HepG2 (cell line): ENCODE measurements around the gene TP63. TPM values are rescaled to one million over a fixed set of nuclear protein-coding genes. Genes with fewer than 3 reads are reported as not detected.

Experiments
- ATAC-seq: fragments of 200-7000 bp; cut with Tn5 transposase; 3 replicates; pipeline ENCODE4 v1.9.1; 2020; ENCODE audit warnings: mild to moderate bottlenecking, moderate library complexity
- BruUV-seq: library from RNA; stranded (reverse); fragments of 400-500 nt; replicated peaks from 2 replicates; lab custom pipeline; 2021; lab: Mats Ljungman, UMichigan
- CTCF ChIA-PET: fragments of 300-600 bp; formaldehyde crosslinking; extraction: SDS; loops from one replicate; lab custom pipeline; 2021; ENCODE audit warnings: low total read pairs, inconsistent platforms, low intra/inter-chr PET ratio; lab: Yijun Ruan, JAX
- POLR2A ChIA-PET: fragments of 350-600 bp; sonication (Branson Sonifier 250); formaldehyde crosslinking; loops from one replicate; lab custom pipeline; 2020; ENCODE audit warnings: antibody characterized with exemption, inconsistent platforms; lab: Yijun Ruan, JAX
- DNase-seq: peaks from one replicate; pipeline ENCODE4 v3.0.0-alpha.2; 2015; ENCODE audit warnings: low spot score
- FAIRE-seq: peaks from 3 replicates; lab custom pipeline; 2011; peaks lifted over from hg19 to GRCh38; lab: Jason Lieb, UNC
- H2AFZ ChIP-seq: one replicate; pipeline ENCODE4 v1.6.1; 2011; ENCODE audit warnings: low read length, inconsistent platforms
- H3K27ac ChIP-seq: fragments of 300-600 bp; 3 replicates; pipeline ENCODE4 v1.8.0; 2011; ENCODE audit warnings: mixed run types, mild to moderate bottlenecking, mixed read lengths, low read length, inconsistent platforms; ENCODE audit not compliant: insufficient read depth; ENCODE audit errors: extremely low read length
- H3K27me3 ChIP-seq, 2 experiments: fragments of 200-600 bp in 1 of 2; 2 replicates in 1 of 2; 3 replicates in 1 of 2; pipeline versions ENCODE4 v1.6.0 to v1.8.0; 2011; ENCODE audit warnings: low read length in 2 of 2, mild to moderate bottlenecking in 2 of 2, moderate library complexity in 2 of 2, inconsistent platforms in 1 of 2; ENCODE audit not compliant: insufficient read depth in 2 of 2, control insufficient read depth in 1 of 2
- H3K36me3 ChIP-seq, 2 experiments: fragments of 200-600 bp in 1 of 2; replicated peaks in 1 of 2; 2 replicates in 1 of 2; 3 replicates in 1 of 2; pipeline versions ENCODE4 v1.5.1 to v1.8.0; 2011; ENCODE audit warnings: low read length in 2 of 2, inconsistent platforms in 1 of 2; ENCODE audit not compliant: insufficient read depth in 2 of 2, control insufficient read depth in 1 of 2
- H3K4me1 ChIP-seq: 2 replicates; pipeline ENCODE4 v1.5.1; 2012; ENCODE audit warnings: low read length, inconsistent platforms; ENCODE audit not compliant: insufficient read depth
- H3K4me2 ChIP-seq: 2 replicates; pipeline ENCODE4 v1.6.0; 2011; ENCODE audit warnings: low read depth, low read length, inconsistent platforms
- H3K4me3 ChIP-seq, 3 experiments: fragments of 200-600 bp in 1 of 3; sonication (generic), shearing (Covaris generic) in 1 of 3; replicated peaks in 1 of 3; 2 replicates each; pipeline ENCODE4 v1.5.1; 2011 to 2016; ENCODE audit warnings: low read length in 3 of 3, inconsistent platforms in 2 of 3, low read depth in 2 of 3, mild to moderate bottlenecking in 2 of 3, control low read depth in 1 of 3, mixed read lengths in 1 of 3; ENCODE audit not compliant: insufficient read depth in 1 of 3
- H3K79me2 ChIP-seq: one replicate; pipeline ENCODE4 v1.6.1; 2011; ENCODE audit warnings: low read length, inconsistent platforms; ENCODE audit not compliant: insufficient read depth
- H3K9ac ChIP-seq: 2 replicates; pipeline ENCODE4 v1.6.0; 2011; ENCODE audit warnings: mild to moderate bottlenecking, low read depth, low read length, inconsistent platforms; ENCODE audit not compliant: insufficient read depth
- H3K9me3 ChIP-seq: 2 replicates; pipeline ENCODE4 v1.5.1; 2012; ENCODE audit warnings: mild to moderate bottlenecking, low read length
- H4K20me1 ChIP-seq: 2 replicates; pipeline ENCODE4 v1.6.0; 2011; ENCODE audit warnings: inconsistent platforms, mild to moderate bottlenecking, low read length, moderate library complexity; ENCODE audit not compliant: insufficient read depth
- ARID4A ChIP-seq: sonication (generic); formaldehyde crosslinking; IDR thresholded peaks from 2 replicates; pipeline ENCODE4 v1.5.0; 2020; ENCODE audit warnings: mild to moderate bottlenecking, missing genetic modification reagents, borderline replicate concordance
- KAT2B ChIP-seq: fragments of 150-350 bp; IDR thresholded peaks from 2 replicates; pipeline ENCODE4 v1.6.1; 2014; ENCODE audit warnings: low read depth, low read length, borderline replicate concordance
- ZC3H4 ChIP-seq: sonication (generic); formaldehyde crosslinking; IDR thresholded peaks from 2 replicates; pipeline ENCODE4 v1.4.0; 2020; ENCODE audit warnings: missing genetic modification reagents, borderline replicate concordance
- ZFP41 ChIP-seq: sonication (generic); formaldehyde crosslinking; IDR thresholded peaks from 2 replicates; pipeline ENCODE4 v1.4.0; 2020; ENCODE audit warnings: mild to moderate bottlenecking, missing genetic modification reagents, borderline replicate concordance
- ZUFSP ChIP-seq: sonication (generic); formaldehyde crosslinking; IDR thresholded peaks from 2 replicates; pipeline ENCODE4 v1.9.0; 2021; ENCODE audit warnings: missing genetic modification reagents, mild to moderate bottlenecking, borderline replicate concordance
- WGBS: methylation state at CpG from one replicate; pipeline ENCODE4 v1.1.6; 2017; ENCODE audit warnings: low lambda C conversion rate; 5-methylcytosine and 5-hydroxymethylcytosine counted together
- in situ Hi-C: cut with HindIII; loops from 2 replicates; pipeline ENCODE4 v1.10.0; 2017; ENCODE audit warnings: low pct_unique_long_range_greater_than_20kb; ENCODE audit not compliant: extremely low pct_ligation_motif_present
- intact Hi-C: fragments of 100-400 bp; cut with micrococcal nuclease; formaldehyde crosslinking; loops from one replicate; pipeline ENCODE4 v1.10.0; 2022; ENCODE audit not compliant: unreplicated experiment
- polyA plus RNA-seq, 8 experiments: library from polyadenylated mRNA; depleted of rRNA in 3 of 8; stranded (reverse) in 7 of 8; unstranded in 1 of 8; fragments of >200 nt; fragmentation: Illumina TruSeq in 4 of 8; extraction: Trizol in 4 of 8; gene quantifications; 2 replicates each; pipeline versions ENCODE4 v1.2.1 to v1.2.3, GENCODE V29; 2011 to 2016; ENCODE audit warnings: low read depth in 4 of 8, missing spikeins in 1 of 8, mixed read lengths in 1 of 8; ENCODE audit not compliant: insufficient read depth in 1 of 8
- total RNA-seq, 5 experiments: library from RNA; depleted of rRNA; stranded (reverse); fragments of >200 nt; fragmentation: Illumina TruSeq; extraction: Trizol; gene quantifications; 2 replicates each; pipeline ENCODE4 v1.2.3, GENCODE V29; 2016; ENCODE audit warnings: low read depth in 1 of 5

TP63 gene
- total and polyA plus RNA-seq, 2 of the 13 experiments (the other 11 are each of a cell fraction or from before 2014, with no cell fraction given): not detected

- FAIRE-seq: no peak
- WGBS: 10% methylated on average over 6 of the region's 6 CpGs
- no peak for TF ChIP-seq ARID4A (CRISPR knock-in tag)
- TF ChIP-seq ZUFSP (CRISPR knock-in tag): no peak
- no peak for TF ChIP-seq ZFP41 (CRISPR knock-in tag)
- TF ChIP-seq KAT2B: no peak
- TF ChIP-seq ZC3H4: no peak
- Histone ChIP-seq H3K36me3 (no peaks in the 10 kb centered on the region), H3K27me3 (no peaks in the 10 kb centered on the region; a peak in 1 of 5 replicates), H4K20me1 (no peaks in the 10 kb centered on the region), H3K9me3 (no peaks in the 10 kb centered on the region), H3K4me1 (no peaks in the 10 kb centered on the region), H3K27ac (no peak overlapping the region), H3K4me3 (no peak overlapping the region), H3K9ac (no peak overlapping the region), H3K79me2 (no peaks in the 10 kb centered on the region), H3K4me2 (no peak overlapping the region), H2AFZ (no peak overlapping the region)
- ChIA-PET POLR2A (no interaction called here), CTCF (no interaction called here)
- in situ Hi-C loops: no loop called here
- no peak for DNase-seq
- ATAC-seq: no peak
- no TSS peak for BruUV-seq
- intact Hi-C loops: no loop called here
These were observed 43.2 kb downstream of the TP63 start for GRCh38 chr3:189674249-189674913.
